HG02970 (cell line): ENCODE results near the gene POLE4.

Experiments
- ATAC-seq: cut with Tn5 transposase; IDR thresholded peaks from one replicate; pipeline ENCODE4 v1.9.1; 2021; ENCODE audit warnings: mild to moderate bottlenecking, moderate library complexity, moderate number of reproducible peaks; ENCODE audit not compliant: unreplicated experiment, low FRiP score

The POLE4 gene

GRCh38 chr2:74985978-74986609, 27.7 kb downstream of the POLE4 start:
- no peak for ATAC-seq

- ATAC-seq = no peak
Measured at GRCh38 chr2:74991977-74992376, 33.5 kb downstream of the POLE4 start.

DNA sequence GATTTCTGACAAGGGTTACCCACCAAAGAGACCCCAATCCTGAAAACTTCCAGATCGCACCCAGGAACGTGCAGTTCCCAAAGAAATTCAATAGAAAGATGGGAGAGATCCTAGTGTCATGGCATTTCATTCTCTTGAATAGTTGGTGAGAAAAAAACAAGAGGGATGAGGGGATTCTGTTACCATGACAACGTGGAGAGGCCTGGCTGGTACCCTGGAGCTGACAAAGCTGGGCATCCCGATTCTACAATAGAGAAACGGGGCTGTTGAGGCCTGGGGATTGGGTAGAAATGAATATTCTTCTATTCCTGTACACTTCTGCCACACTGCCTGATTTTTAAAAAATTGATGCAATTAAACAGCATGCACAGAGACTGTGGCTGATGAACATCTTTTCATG, 41.0 kb downstream of the POLE4 start:
- no peak for ATAC-seq

DNA sequence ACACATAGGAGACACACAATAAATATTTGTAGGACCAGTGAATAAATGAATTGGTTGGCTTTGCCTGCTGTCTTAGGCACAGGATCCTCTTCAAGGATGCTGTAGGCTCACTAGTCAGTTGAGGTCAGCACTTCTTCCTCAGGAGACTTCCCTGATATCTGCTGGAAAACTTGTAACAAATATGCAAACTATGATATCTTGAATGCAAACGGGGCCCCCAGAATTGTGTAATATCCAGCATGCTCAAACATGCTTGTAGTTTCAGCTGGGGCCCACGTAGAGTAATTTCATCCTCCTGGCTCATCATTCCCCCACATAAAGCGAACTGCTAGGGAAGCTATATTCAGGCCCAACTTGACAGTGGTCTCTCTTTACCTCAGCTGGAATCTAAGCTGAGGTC, 43.6 kb downstream of the POLE4 start:
- no peak for ATAC-seq

DNA sequence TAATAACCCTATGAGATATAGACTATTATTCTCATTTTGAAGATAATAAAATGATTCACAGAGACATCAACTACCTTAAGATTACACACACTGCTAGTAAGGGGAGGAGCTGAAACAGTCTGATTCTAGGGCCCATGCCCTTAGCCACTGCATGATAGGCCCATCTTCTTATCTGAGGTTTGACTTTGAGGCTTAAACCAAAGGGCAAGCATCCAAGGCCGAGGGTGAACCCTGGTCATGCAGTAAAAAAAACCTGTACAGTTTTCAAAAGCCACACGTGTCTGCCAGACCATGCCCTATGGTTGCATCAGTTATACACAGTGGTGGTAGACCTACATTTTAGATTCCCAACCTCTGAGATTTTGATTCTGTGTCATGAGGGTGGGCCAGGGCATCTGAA, 44.8 kb downstream of the POLE4 start:
- ATAC-seq = no peak

- no peak for ATAC-seq
Measured at GRCh38 chr2:75003773-75004172, 45.3 kb downstream of the POLE4 start.

GRCh38 chr2:75006041-75006440, 47.6 kb downstream of the POLE4 start:
- no peak for ATAC-seq

GRCh38 chr2:75007061-75007460, 48.6 kb downstream of the POLE4 start:
- no peak for ATAC-seq

- no peak for ATAC-seq
Measured at GRCh38 chr2:75007819-75008218, 49.4 kb downstream of the POLE4 start.

DNA sequence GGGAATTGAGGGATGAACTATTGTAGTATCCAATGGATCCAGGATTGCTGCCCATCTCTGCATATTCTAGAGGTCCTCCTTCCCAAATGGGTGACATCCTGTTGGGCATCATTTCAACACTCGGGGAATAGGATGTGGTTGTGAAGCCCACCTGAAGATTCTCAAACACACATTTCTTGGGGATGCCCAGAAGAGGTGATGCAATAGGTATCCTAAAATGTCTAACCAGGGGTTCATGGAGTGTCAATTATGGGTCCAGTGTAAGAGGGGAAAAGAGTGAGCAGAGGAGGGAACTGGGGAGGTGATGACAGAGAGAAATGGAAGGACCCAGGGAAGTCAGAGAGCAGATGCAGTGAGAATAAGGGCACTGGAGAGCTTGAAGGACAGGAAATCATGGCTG, 52.1 kb downstream of the POLE4 start:
- no peak for ATAC-seq

DNA sequence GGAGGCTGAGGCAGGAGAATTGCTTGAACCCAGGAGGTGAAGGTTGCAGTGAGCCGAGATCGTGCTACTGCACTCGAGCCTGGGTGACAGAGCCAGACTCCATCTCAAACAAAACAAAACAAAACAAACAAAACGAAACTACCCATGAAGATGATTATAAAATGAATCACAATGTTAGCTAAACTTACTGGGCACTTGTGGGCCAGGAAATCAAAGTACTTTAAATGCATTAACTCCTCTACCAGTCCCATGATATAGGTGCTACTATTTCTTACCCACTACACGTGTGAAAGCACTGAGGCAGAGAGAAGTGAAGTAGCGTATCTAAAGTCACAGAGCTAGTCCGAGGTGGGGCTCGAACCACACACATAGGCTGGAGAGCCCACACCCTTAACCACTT, 53.6 kb downstream of the POLE4 start:
- no peak for ATAC-seq

DNA sequence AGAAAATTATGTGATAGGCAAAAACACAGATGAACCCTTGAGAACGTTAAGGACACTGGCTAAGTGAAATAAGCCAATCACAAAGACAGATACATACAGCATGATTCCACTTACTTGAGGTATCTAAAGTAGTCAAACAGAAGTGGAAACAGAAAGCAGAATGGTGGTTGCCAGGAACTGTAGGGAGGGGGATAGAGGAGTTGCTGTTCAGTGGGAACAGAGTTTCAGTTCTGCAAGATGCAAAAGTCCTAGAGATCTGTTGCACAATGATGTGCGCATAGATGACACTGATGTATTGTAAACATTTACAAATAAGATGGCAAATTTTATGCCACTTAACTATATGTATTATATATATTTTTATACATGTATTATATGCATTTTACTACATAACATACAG, 59.7 kb downstream of the POLE4 start:
- ATAC-seq = no peak
